OCI-LY1 (cell line): ENCODE data around the gene BZW1.

Source experiments
- H2AFZ ChIP-seq: fragments of 200-600 bp; sonication (generic), shearing (Covaris generic); 2 replicates; pipeline ENCODE4 v1.6.0; 2014; ENCODE audit warnings: antibody characterized with exemption, mild to moderate bottlenecking, low read length
- H3F3A ChIP-seq: fragments of 200-600 bp; sonication (generic), shearing (Covaris generic); 2 replicates; pipeline ENCODE4 v1.6.0; 2014; ENCODE audit warnings: mild to moderate bottlenecking, antibody characterized with exemption, low read length, moderate library complexity; ENCODE audit not compliant: insufficient read depth
- H3K27ac ChIP-seq: fragments of 200-600 bp; sonication (generic); 2 replicates; pipeline ENCODE4 v1.5.1; 2014; ENCODE audit warnings: low read length, mixed run types, mild to moderate bottlenecking, low read depth; ENCODE audit not compliant: poor library complexity, severe bottlenecking
- H3K27me3 ChIP-seq: fragments of 200-600 bp; sonication (generic); 2 replicates; pipeline ENCODE4 v1.6.0; 2014; ENCODE audit warnings: antibody characterized with exemption, mild to moderate bottlenecking, low read length, moderate library complexity; ENCODE audit not compliant: insufficient read depth
- H3K36me3 ChIP-seq: fragments of 200-600 bp; sonication (generic); 2 replicates; pipeline ENCODE4 v1.6.1; 2014; ENCODE audit warnings: mild to moderate bottlenecking, antibody characterized with exemption, low read length, moderate library complexity, mixed read lengths; ENCODE audit not compliant: insufficient read depth
- H3K4me1 ChIP-seq: fragments of 200-600 bp; sonication (generic); 2 replicates; pipeline ENCODE4 v1.5.1; 2014; ENCODE audit warnings: mild to moderate bottlenecking, low read length, moderate library complexity; ENCODE audit not compliant: insufficient read depth, severe bottlenecking
- H3K4me2 ChIP-seq: fragments of 200-600 bp; sonication (generic), shearing (Covaris generic); 2 replicates; pipeline ENCODE4 v1.6.1; 2014; ENCODE audit warnings: low read length
- H3K4me3 ChIP-seq: fragments of 200-600 bp; sonication (generic); 2 replicates; pipeline ENCODE4 v1.5.1; 2014; ENCODE audit warnings: low read length, low read depth, mild to moderate bottlenecking, mixed read lengths; ENCODE audit not compliant: poor library complexity, severe bottlenecking
- H3K79me2 ChIP-seq: fragments of 200-600 bp; shearing (Covaris generic); 2 replicates; pipeline ENCODE4 v1.6.1; 2016; ENCODE audit warnings: mixed run types, low read length, mixed read lengths; ENCODE audit not compliant: insufficient read depth
- H3K9ac ChIP-seq: fragments of 200-600 bp; sonication (generic), shearing (Covaris generic); 2 replicates; pipeline ENCODE4 v1.6.1; 2014; ENCODE audit warnings: mild to moderate bottlenecking, low read length, mixed read lengths
- H3K9me2 ChIP-seq: fragments of 200-600 bp; sonication (generic), shearing (Covaris generic); 2 replicates; pipeline ENCODE4 v1.6.1; 2014; ENCODE audit warnings: low read depth, mild to moderate bottlenecking, low read length, mixed read lengths
- H3K9me3 ChIP-seq: fragments of 200-600 bp; shearing (Covaris generic); 2 replicates; pipeline ENCODE4 v1.6.1; 2014; ENCODE audit warnings: low read length, mixed read lengths
- H4K20me1 ChIP-seq: fragments of 200-600 bp; sonication (generic), shearing (Covaris generic); 2 replicates; pipeline ENCODE4 v1.6.0; 2016; ENCODE audit warnings: mild to moderate bottlenecking, low read length; ENCODE audit not compliant: insufficient read depth
- EZH2 ChIP-seq: fragments of 200-600 bp; sonication (generic), shearing (Covaris generic); IDR thresholded peaks from 2 replicates; pipeline ENCODE4 v1.8.0; 2017; ENCODE audit warnings: borderline replicate concordance, mixed run types, mild to moderate bottlenecking, antibody characterized with exemption, low read length, moderate library complexity, mixed read lengths
- TF ChIP-seq, protein P1 (sequence below): fragments of 200-600 bp; sonication (generic), shearing (Covaris generic); IDR thresholded peaks from 2 replicates; pipeline ENCODE4 v1.5.1; 2017; ENCODE audit warnings: mild to moderate bottlenecking, antibody characterized with exemption, low read length, moderate library complexity, mixed read lengths

The BZW1 gene

DNA sequence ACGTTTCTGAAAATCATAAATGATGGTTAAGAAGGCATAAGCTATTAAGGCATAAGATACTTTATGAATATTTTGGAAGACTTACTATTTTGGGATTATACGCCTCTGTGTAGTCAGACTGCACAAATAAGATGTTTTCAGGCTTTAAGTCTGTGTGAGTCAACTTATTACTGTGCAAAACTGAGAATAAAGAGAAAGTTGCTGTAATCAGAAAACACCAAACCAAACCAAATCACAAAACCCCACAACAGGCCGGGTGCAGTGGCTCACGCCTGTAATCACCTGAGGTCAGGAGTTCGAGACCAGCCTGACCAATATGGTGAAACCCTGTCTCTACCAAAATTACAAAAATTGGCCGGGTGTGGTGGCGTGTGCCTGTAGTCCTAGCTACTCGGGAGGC is 45.1 kb downstream of the BZW1 start:
- no peaks in the 10 kb centered on the region for H3K9me3 ChIP-seq
- no peak overlapping the region for H3K4me2 ChIP-seq
- H2AFZ ChIP-seq: no peak overlapping the region
- H3F3A ChIP-seq: peaks cover 20% of the 10 kb centered on the region
- H3K79me2 ChIP-seq: peaks cover 28% of the 10 kb centered on the region
- H3K9ac ChIP-seq: no peak overlapping the region
- TF ChIP-seq EZH2: no peak
- TF ChIP-seq, protein P1, sequence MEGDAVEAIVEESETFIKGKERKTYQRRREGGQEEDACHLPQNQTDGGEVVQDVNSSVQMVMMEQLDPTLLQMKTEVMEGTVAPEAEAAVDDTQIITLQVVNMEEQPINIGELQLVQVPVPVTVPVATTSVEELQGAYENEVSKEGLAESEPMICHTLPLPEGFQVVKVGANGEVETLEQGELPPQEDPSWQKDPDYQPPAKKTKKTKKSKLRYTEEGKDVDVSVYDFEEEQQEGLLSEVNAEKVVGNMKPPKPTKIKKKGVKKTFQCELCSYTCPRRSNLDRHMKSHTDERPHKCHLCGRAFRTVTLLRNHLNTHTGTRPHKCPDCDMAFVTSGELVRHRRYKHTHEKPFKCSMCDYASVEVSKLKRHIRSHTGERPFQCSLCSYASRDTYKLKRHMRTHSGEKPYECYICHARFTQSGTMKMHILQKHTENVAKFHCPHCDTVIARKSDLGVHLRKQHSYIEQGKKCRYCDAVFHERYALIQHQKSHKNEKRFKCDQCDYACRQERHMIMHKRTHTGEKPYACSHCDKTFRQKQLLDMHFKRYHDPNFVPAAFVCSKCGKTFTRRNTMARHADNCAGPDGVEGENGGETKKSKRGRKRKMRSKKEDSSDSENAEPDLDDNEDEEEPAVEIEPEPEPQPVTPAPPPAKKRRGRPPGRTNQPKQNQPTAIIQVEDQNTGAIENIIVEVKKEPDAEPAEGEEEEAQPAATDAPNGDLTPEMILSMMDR: no peak
- H3K36me3 ChIP-seq: peaks cover 100% of the 10 kb centered on the region
- H3K4me3 ChIP-seq: no peak overlapping the region
- H3K27ac ChIP-seq: no peak overlapping the region
- no peaks in the 10 kb centered on the region for H3K27me3 ChIP-seq
- H4K20me1 ChIP-seq: peaks cover 5% of the 10 kb centered on the region; the same call in 1 of the 2 replicates
- no peaks in the 10 kb centered on the region for H3K9me2 ChIP-seq
- peaks cover 15% of the 10 kb centered on the region for H3K4me1 ChIP-seq

DNA sequence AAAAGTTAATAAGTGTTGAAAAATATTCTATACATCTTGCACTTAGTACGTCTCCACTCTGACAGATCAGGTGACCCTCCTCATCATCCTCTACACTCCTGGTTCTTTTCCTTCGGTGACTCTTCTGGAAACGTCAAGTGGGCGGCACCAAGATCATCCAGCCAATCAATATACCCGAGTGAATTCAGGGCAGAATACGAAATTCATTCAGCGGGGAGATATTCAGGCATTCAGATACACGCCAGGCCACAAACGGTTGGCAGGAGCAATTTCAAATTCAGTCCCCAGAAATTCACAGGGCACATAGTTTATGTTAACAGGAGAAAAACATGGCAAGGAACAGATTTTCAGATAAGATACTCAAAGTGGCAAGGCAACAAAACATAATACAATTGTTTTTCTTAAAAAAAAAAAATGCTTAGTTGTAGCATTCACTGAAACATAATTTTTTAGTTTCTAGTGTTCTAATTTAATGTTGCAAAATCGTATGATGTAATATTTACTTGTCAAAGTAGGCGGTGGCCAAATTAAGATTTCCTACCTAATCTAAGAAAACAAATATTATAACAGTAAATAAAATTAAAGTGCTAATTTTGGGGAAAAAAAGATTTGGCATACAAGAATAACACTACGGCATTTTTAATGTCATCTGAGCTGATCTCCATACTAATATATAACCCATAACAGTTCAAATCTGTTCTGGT is 48.5 kb downstream of the BZW1 start:
- no peaks in the 10 kb centered on the region for H3K27me3 ChIP-seq
- no peak overlapping the region for H2AFZ ChIP-seq
- H3K27ac ChIP-seq: no peak overlapping the region
- H3K9ac ChIP-seq: no peak overlapping the region
- H3K9me2 ChIP-seq: no peaks in the 10 kb centered on the region
- H4K20me1 ChIP-seq: peaks cover 6% of the 10 kb centered on the region; the same call in 1 of the 2 replicates
- peaks cover 25% of the 10 kb centered on the region for H3K4me1 ChIP-seq
- peaks cover 83% of the 10 kb centered on the region for H3K36me3 ChIP-seq
- H3F3A ChIP-seq: 0 out of 2 replicates have a peak, but pooled peaks cover 3% of the 10 kb centered on the region
- peaks cover 53% of the 10 kb centered on the region for H3K79me2 ChIP-seq
- H3K4me3 ChIP-seq: no peak overlapping the region
- no peaks in the 10 kb centered on the region for H3K9me3 ChIP-seq
- no peak overlapping the region for H3K4me2 ChIP-seq
- no peak for TF ChIP-seq EZH2
- TF ChIP-seq, protein P1: no peak

DNA sequence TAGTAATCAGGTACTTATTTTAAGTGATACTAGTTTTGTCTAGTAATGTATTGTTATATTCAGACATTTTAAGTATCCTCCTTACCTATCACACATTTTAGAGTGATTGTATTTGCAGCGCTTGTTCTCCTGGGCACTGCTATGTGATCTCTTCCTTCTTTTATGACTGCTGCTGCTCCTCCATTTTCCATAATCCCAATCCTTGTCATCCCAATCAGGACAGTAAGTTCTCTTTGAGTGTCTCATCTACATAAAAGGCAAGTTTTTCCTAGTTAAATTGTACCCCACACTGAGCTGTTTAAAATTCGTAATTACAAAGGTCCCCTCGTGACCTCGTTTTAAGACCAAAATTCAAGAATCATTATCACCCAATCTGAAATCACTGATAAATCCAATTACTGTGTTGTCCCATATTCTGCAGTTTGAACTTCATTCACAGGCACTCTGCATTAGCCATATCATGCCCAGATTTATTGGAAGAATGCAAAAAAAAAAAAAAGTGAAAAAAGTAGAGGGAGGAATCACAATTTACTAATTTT is 50.0 kb downstream of the BZW1 start:
- no peaks in the 10 kb centered on the region for H3K9me2 ChIP-seq
- H3K79me2 ChIP-seq: peaks cover 53% of the 10 kb centered on the region
- no peaks in the 10 kb centered on the region for H3K9me3 ChIP-seq
- peaks cover 25% of the 10 kb centered on the region for H3K4me1 ChIP-seq
- H4K20me1 ChIP-seq: peaks cover 6% of the 10 kb centered on the region; the same call in 1 of the 2 replicates
- TF ChIP-seq, protein P1: no peak
- TF ChIP-seq EZH2: no peak
- peak overlapping the region; percentile 79 for H3K4me3 ChIP-seq
- peak overlapping the region; percentile 96 for H3K9ac ChIP-seq
- 0 out of 2 replicates have a peak, but pooled peaks cover 3% of the 10 kb centered on the region for H3F3A ChIP-seq
- no peaks in the 10 kb centered on the region for H3K27me3 ChIP-seq
- no peak overlapping the region for H2AFZ ChIP-seq
- peaks cover 69% of the 10 kb centered on the region for H3K36me3 ChIP-seq
- H3K4me2 ChIP-seq: peak overlapping the region; percentile 86
- no peak overlapping the region for H3K27ac ChIP-seq
